Endothelial cell of umbilical vein (primary cell): ENCODE results near the gene MNAT1. TPM values are rescaled to one million over a fixed set of nuclear protein-coding genes. Genes with fewer than 3 reads are reported as not detected.

ENCODE experiments used
- BruUV-seq: library from RNA; stranded (reverse); fragments of 400-500 nt; replicated peaks from 2 replicates; lab custom pipeline; 2021; lab: Mats Ljungman, UMichigan
- CTCF ChIA-PET: fragments of 300-600, 350-600 bp; sonication (Branson Sonifier 250); formaldehyde crosslinking; loops from one replicate; lab custom pipeline; 2021; ENCODE audit warnings: antibody characterized with exemption, inconsistent platforms; lab: Charles Lee
- POLR2A ChIA-PET: fragments of 300-600, 350-600 bp; sonication (Branson Sonifier 250); formaldehyde crosslinking; loops from one replicate; lab custom pipeline; 2021; ENCODE audit warnings: antibody characterized with exemption, inconsistent platforms; lab: Charles Lee
- DNase-seq: peaks from one replicate; pipeline ENCODE4 v3.0.0-alpha.2; 2011; ENCODE audit warnings: low read depth, low spot score
- FAIRE-seq: peaks from 2 replicates; lab custom pipeline; 2011; peaks lifted over from hg19 to GRCh38; lab: Jason Lieb, UNC
- H2AFZ ChIP-seq: 2 replicates; pipeline ENCODE4 v1.6.0; 2012; ENCODE audit warnings: low read depth, low read length, control low read depth, inconsistent platforms
- H3K27ac ChIP-seq: 2 replicates; pipeline ENCODE4 v1.5.1; 2011; ENCODE audit warnings: low read depth, mild to moderate bottlenecking, control low read depth, low read length, moderate library complexity; ENCODE audit not compliant: insufficient read depth
- H3K27me3 ChIP-seq, 2 experiments: 2 replicates each; pipeline versions ENCODE4 v1.6.0 to v1.6.1; 2011; ENCODE audit warnings: low read length in 2 of 2, mixed read lengths in 1 of 2; ENCODE audit not compliant: control insufficient read depth in 2 of 2, insufficient read depth in 2 of 2
- H3K36me3 ChIP-seq, 2 experiments: 2 replicates in 1 of 2; 3 replicates in 1 of 2; pipeline ENCODE4 v1.5.1; 2011; ENCODE audit warnings: low read length in 2 of 2, mild to moderate bottlenecking in 1 of 2, moderate library complexity in 1 of 2; ENCODE audit not compliant: control insufficient read depth in 2 of 2, insufficient read depth in 2 of 2; ENCODE audit errors: extremely low read depth in 1 of 2
- H3K4me1 ChIP-seq: 3 replicates; pipeline ENCODE4 v1.5.1; 2011; ENCODE audit warnings: mild to moderate bottlenecking, low read length; ENCODE audit not compliant: control insufficient read depth, insufficient read depth; ENCODE audit errors: extremely low read depth
- H3K4me2 ChIP-seq: 2 replicates; pipeline ENCODE4 v1.6.1; 2011; ENCODE audit warnings: low read length, control low read depth, mixed read lengths; ENCODE audit not compliant: insufficient read depth
- H3K4me3 ChIP-seq, 3 experiments: fragments of 200-600 bp in 1 of 3; sonication (generic), shearing (Covaris generic) in 1 of 3; replicated peaks in 1 of 3; 2 replicates each; pipeline ENCODE4 v1.5.1; 2011 to 2016; ENCODE audit warnings: control low read depth in 3 of 3, low read length in 3 of 3, mild to moderate bottlenecking in 2 of 3, inconsistent platforms in 1 of 3, low read depth in 1 of 3, moderate library complexity in 1 of 3; ENCODE audit not compliant: insufficient read depth in 1 of 3
- H3K79me2 ChIP-seq: 2 replicates; pipeline ENCODE4 v1.6.0; 2012; ENCODE audit warnings: low read length, inconsistent platforms; ENCODE audit not compliant: control insufficient read depth, insufficient read depth
- H3K9ac ChIP-seq: replicated peaks from 2 replicates; pipeline ENCODE3; 2011; ENCODE audit warnings: low read length, control low read depth; ENCODE audit not compliant: insufficient read depth; ENCODE audit errors: extremely low read depth
- H3K9me1 ChIP-seq: replicated peaks from 3 replicates; pipeline ENCODE4 v1.6.0; 2011; ENCODE audit warnings: mild to moderate bottlenecking, low read length; ENCODE audit not compliant: control insufficient read depth, insufficient read depth; ENCODE audit errors: extremely low read depth
- H3K9me3 ChIP-seq: replicated peaks from 2 replicates; pipeline ENCODE4 v1.5.1; 2012; ENCODE audit warnings: low read length, inconsistent platforms; ENCODE audit not compliant: control insufficient read depth, insufficient read depth
- H4K20me1 ChIP-seq: replicated peaks from 2 replicates; pipeline ENCODE3; 2011; ENCODE audit warnings: mild to moderate bottlenecking, low read length; ENCODE audit not compliant: control insufficient read depth, insufficient read depth; ENCODE audit errors: extremely low read depth
- CTCF ChIP-seq, 2 donors: IDR thresholded peaks; 1 replicate in 1 of 2; 2 replicates in 1 of 2; pipeline ENCODE4 v1.5.1; 2011; ENCODE audit warnings: low read length in 2 of 2, mild to moderate bottlenecking in 2 of 2, moderate library complexity in 2 of 2, control low read depth in 1 of 2, inconsistent platforms in 1 of 2, low read depth in 1 of 2; ENCODE audit not compliant: insufficient read depth in 1 of 2; ENCODE audit errors: extremely low read depth in 1 of 2
- EZH2 ChIP-seq: IDR thresholded peaks from 2 replicates; pipeline ENCODE4 v1.6.1; 2012; ENCODE audit warnings: borderline replicate concordance, low read depth, mild to moderate bottlenecking, moderate library complexity, low read length, inconsistent platforms; ENCODE audit not compliant: severe bottlenecking
- FOS ChIP-seq: IDR thresholded peaks from 2 replicates; pipeline ENCODE4 v1.6.1; 2011; ENCODE audit warnings: mild to moderate bottlenecking, low read length, moderate library complexity, borderline replicate concordance; ENCODE audit not compliant: insufficient read depth
- GATA2 ChIP-seq: IDR thresholded peaks from 2 replicates; pipeline ENCODE4 v1.7.0; 2011; ENCODE audit warnings: low read depth, mild to moderate bottlenecking, moderate library complexity, mixed read lengths, low read length; ENCODE audit not compliant: insufficient read length, insufficient read depth
- JUN ChIP-seq: IDR thresholded peaks from 2 replicates; pipeline ENCODE4 v1.6.1; 2011; ENCODE audit warnings: borderline replicate concordance, low read depth; ENCODE audit not compliant: insufficient read length, insufficient read depth
- MAX ChIP-seq: IDR thresholded peaks from 2 replicates; pipeline ENCODE4 v1.6.1; 2011; ENCODE audit not compliant: insufficient read depth, insufficient read length
- MYC ChIP-seq: IDR thresholded peaks from one replicate; pipeline ENCODE4 v1.6.1; 2011; ENCODE audit warnings: mild to moderate bottlenecking, low read depth, low read length
- POLR2A ChIP-seq: IDR thresholded peaks from 2 replicates; pipeline ENCODE4 v1.6.1; 2012; ENCODE audit warnings: low read depth, mild to moderate bottlenecking, control low read depth, low read length
- POLR2AphosphoS5 ChIP-seq: IDR thresholded peaks from 2 replicates; pipeline ENCODE4 v1.6.1; 2012; ENCODE audit warnings: low read depth, mild to moderate bottlenecking, control low read depth, low read length, moderate library complexity; ENCODE audit not compliant: insufficient read depth
- dilution Hi-C: fragments of 300-500 bp; cut with MboI; formaldehyde crosslinking; loops from one replicate; pipeline ENCODE4 v1.15.0; 2019; ENCODE audit warnings: low sequenced_read_pairs; ENCODE audit not compliant: extremely low pct_ligation_motif_present
- intact Hi-C: fragments of 100-400 bp; cut with micrococcal nuclease; formaldehyde crosslinking; loops from one replicate; pipeline ENCODE4 v1.10.0; 2022
- polyA plus RNA-seq, 4 experiments: library from polyadenylated mRNA; depleted of rRNA in 3 of 4; stranded (reverse) in 3 of 4; unstranded in 1 of 4; fragments of >200 nt; gene quantifications; 2 replicates each; pipeline versions ENCODE4 v1.2.1 to v1.2.3, GENCODE V29; 2011 to 2012; ENCODE audit warnings: missing spikeins in 1 of 4
- total RNA-seq: library from RNA; stranded (reverse); gene quantifications from 2 replicates; pipeline ENCODE4 v1.2.3, GENCODE V29; 2021

MNAT1 gene
- total and polyA plus RNA-seq, 2 donors (not counting 3 experiments of a cell fraction or from before 2014, with no cell fraction given) = 35.7 to 55.7 TPM

GRCh38 chr14:60931218-60931617 is 196.7 kb downstream of the MNAT1 start:
- FAIRE-seq = no peak
- POLR2A ChIA-PET = no interaction called here
- Histone ChIP-seq H3K9ac (no peak overlapping the region), H4K20me1 (no peaks in the 10 kb centered on the region), H3K79me2 (no peaks in the 10 kb centered on the region), H3K4me2 (no peak overlapping the region), H3K27me3 (no peaks in the 10 kb centered on the region), H3K27ac (no peak overlapping the region), H3K4me3 (no peak overlapping the region), H3K9me3 (no peaks in the 10 kb centered on the region), H3K36me3 (no peaks in the 10 kb centered on the region), H3K9me1 (no peaks in the 10 kb centered on the region), H3K4me1 (no peaks in the 10 kb centered on the region), H2AFZ (no peak overlapping the region)
- no peak for DNase-seq
- TF ChIP-seq EZH2 (no peak), POLR2A (no peak), CTCF (IDR thresholded peaks at IDR 0.05; ENCODE audit: extremely low read depth in 1 of 2, insufficient read depth in 1 of 2, low read depth in 1 of 2, low read length in 2 of 2) (no peak), MYC (no peak), MAX (no peak), FOS (no peak), JUN (no peak), GATA2 (no peak), POLR2AphosphoS5 (no peak)
- dilution Hi-C loops = no loop called here
- BruUV-seq = no TSS peak
- CTCF ChIA-PET = interaction anchor here (1.2 to 1.4 kb wide), 2 partner anchors 11 to 19 kb away, joined by 3 read pairs; no protein-coding TSS in a partner anchor
- intact Hi-C loops = loop anchor here (5.0 kb wide), 1 partner anchor 304 kb away; no protein-coding TSS in a partner anchor
